Neural cell (in vitro differentiated cells): ENCODE data around the gene DDTL. TPM values are rescaled to one million over a fixed set of nuclear protein-coding genes. Genes with fewer than 3 reads are reported as not detected.

Source experiments
- H2AFZ ChIP-seq: fragments of 200-600, 300-800 bp; sonication (generic), shearing (Covaris generic); 2 replicates; pipeline ENCODE4 v1.6.0; 2014; ENCODE audit warnings: low read depth, mild to moderate bottlenecking, antibody characterized with exemption, low read length, moderate library complexity
- H3F3A ChIP-seq: fragments of 200-600 bp; shearing (Covaris generic); 2 replicates; pipeline ENCODE4 v1.6.1; 2016; ENCODE audit warnings: mild to moderate bottlenecking, moderate library complexity, mixed read lengths, antibody characterized with exemption, low read length; ENCODE audit not compliant: insufficient read depth, poor library complexity, severe bottlenecking
- H3K27ac ChIP-seq: fragments of 200-600, 300-800 bp; sonication (generic), shearing (Covaris generic); 2 replicates; pipeline ENCODE4 v1.5.1; 2014; ENCODE audit warnings: mild to moderate bottlenecking, low read length, moderate library complexity
- H3K27me3 ChIP-seq: fragments of 300-800, 200-600 bp; sonication (generic), shearing (Covaris generic); 2 replicates; pipeline ENCODE4 v1.6.0; 2014; ENCODE audit warnings: mild to moderate bottlenecking, low read depth, low read length, moderate library complexity; ENCODE audit not compliant: insufficient read depth
- H3K36me3 ChIP-seq: fragments of 300-800, 200-600 bp; sonication (generic), shearing (Covaris generic); 2 replicates; pipeline ENCODE4 v1.5.1; 2014; ENCODE audit warnings: mild to moderate bottlenecking, antibody characterized with exemption, low read length, moderate library complexity; ENCODE audit not compliant: insufficient read depth
- H3K4me2 ChIP-seq: fragments of 300-800, 200-600 bp; sonication (generic), shearing (Covaris generic); 2 replicates; pipeline ENCODE4 v1.6.0; 2014; ENCODE audit warnings: mild to moderate bottlenecking, low read length
- H3K4me3 ChIP-seq: fragments of 300-800, 200-600 bp; sonication (generic), shearing (Covaris generic); 2 replicates; pipeline ENCODE4 v1.5.1; 2014; ENCODE audit warnings: mild to moderate bottlenecking, low read length, moderate library complexity
- H3K79me2 ChIP-seq: fragments of 200-600 bp; shearing (Covaris generic); replicated peaks from 2 replicates; pipeline ENCODE4 v1.6.0; 2014; ENCODE audit warnings: mild to moderate bottlenecking, low read length, moderate library complexity; ENCODE audit not compliant: insufficient read depth
- H3K9ac ChIP-seq: fragments of 300-800, 200-600 bp; sonication (generic), shearing (Covaris generic); 2 replicates; pipeline ENCODE4 v1.6.1; 2016; ENCODE audit warnings: mild to moderate bottlenecking, low read length, mixed read lengths
- H3K9me2 ChIP-seq: fragments of 200-600 bp; shearing (Covaris generic); 2 replicates; pipeline ENCODE4 v1.6.1; 2016; ENCODE audit warnings: mild to moderate bottlenecking, low read length, mixed read lengths; ENCODE audit not compliant: insufficient read depth
- H3K9me3 ChIP-seq: fragments of 200-600, 300-800 bp; sonication (generic), shearing (Covaris generic); 2 replicates; pipeline ENCODE4 v1.6.1; 2016; ENCODE audit warnings: mild to moderate bottlenecking, mixed run types, low read length, moderate library complexity, mixed read lengths
- H4K20me1 ChIP-seq: fragments of 200-600 bp; shearing (Covaris generic); 2 replicates; pipeline ENCODE4 v1.6.1; 2016; ENCODE audit warnings: mild to moderate bottlenecking, mixed run types; ENCODE audit not compliant: insufficient read depth
- CTCF ChIP-seq: fragments of 450-650 bp; IDR thresholded peaks from 2 replicates; pipeline ENCODE4 v1.5.1; 2014; ENCODE audit warnings: antibody characterized with exemption, mild to moderate bottlenecking, moderate library complexity; ENCODE audit not compliant: poor library complexity, severe bottlenecking
- EP300 ChIP-seq: fragments of 450-650 bp; conservative IDR thresholded peaks from 2 replicates; pipeline ENCODE4 v1.6.1; 2014; ENCODE audit warnings: antibody characterized with exemption, mild to moderate bottlenecking, moderate library complexity; ENCODE audit not compliant: poor library complexity, severe bottlenecking
- EZH2 ChIP-seq: fragments of 200-600, 300-800 bp; shearing (Covaris generic), sonication (generic); IDR thresholded peaks from 2 replicates; pipeline ENCODE4 v1.6.1; 2014; ENCODE audit warnings: antibody characterized with exemption, low read length, borderline replicate concordance, mild to moderate bottlenecking; ENCODE audit not compliant: insufficient read depth, poor library complexity, severe bottlenecking
- MXI1 ChIP-seq: fragments of 450-650 bp; conservative IDR thresholded peaks from 2 replicates; pipeline ENCODE4 v1.6.1; 2014; ENCODE audit warnings: antibody characterized with exemption, mild to moderate bottlenecking; ENCODE audit not compliant: poor library complexity, severe bottlenecking
- POLR2AphosphoS5 ChIP-seq: IDR thresholded peaks from 2 replicates; pipeline ENCODE4 v1.6.1; 2012
- RAD21 ChIP-seq: fragments of 450-650 bp; conservative IDR thresholded peaks from 2 replicates; pipeline ENCODE4 v1.6.1; 2014; ENCODE audit warnings: antibody characterized with exemption, mild to moderate bottlenecking, moderate library complexity
- REST ChIP-seq: IDR thresholded peaks from 2 replicates; pipeline ENCODE4 v1.6.1; 2012; ENCODE audit warnings: borderline replicate concordance
- SMC3 ChIP-seq: fragments of 450-650 bp; conservative IDR thresholded peaks from 2 replicates; pipeline ENCODE4 v1.6.1; 2014; ENCODE audit warnings: antibody characterized with exemption, mild to moderate bottlenecking, moderate library complexity; ENCODE audit not compliant: poor library complexity
- TAF1 ChIP-seq: IDR thresholded peaks from 2 replicates; pipeline ENCODE4 v1.6.1; 2012; ENCODE audit warnings: low read depth
- polyA plus RNA-seq: library from polyadenylated mRNA; depleted of rRNA; stranded (reverse); fragments of >200 nt; gene quantifications from 2 replicates; pipeline ENCODE4 v1.2.3, GENCODE V29; 2014

The DDTL gene
- polyA plus RNA-seq, 1 donor from 2014 or later: 0.31 TPM

- peaks cover 30% of the 10 kb centered on the region for H3K79me2 ChIP-seq
- H3K36me3 ChIP-seq: peaks cover 3% of the 10 kb centered on the region
- no peak overlapping the region for H3K4me2 ChIP-seq
- no peaks in the 10 kb centered on the region for H3K9me2 ChIP-seq
- no peak overlapping the region for H3K27ac ChIP-seq
- no peaks in the 10 kb centered on the region for H3K27me3 ChIP-seq
- H4K20me1 ChIP-seq: no peaks in the 10 kb centered on the region
- H3F3A ChIP-seq: no peaks in the 10 kb centered on the region
- H3K9ac ChIP-seq: no peak overlapping the region
- no peaks in the 10 kb centered on the region for H3K9me3 ChIP-seq
- H3K4me3 ChIP-seq: no peak overlapping the region
- no peak overlapping the region for H2AFZ ChIP-seq
- no peak for TF ChIP-seq TAF1
- TF ChIP-seq SMC3: no peak
- TF ChIP-seq EP300: no peak
- no peak for TF ChIP-seq POLR2AphosphoS5
- TF ChIP-seq REST: no peak
- no peak for TF ChIP-seq MXI1
- no peak for TF ChIP-seq RAD21
- TF ChIP-seq EZH2: no peak
- TF ChIP-seq CTCF: no peak
Observed at GRCh38 chr22:24021304-24021703, 54.6 kb downstream of the DDTL start.

Other genes starting within 250 kb of the DDTL start
- gene ZNF70, start 215.8 kb upstream of the DDTL start, polyA plus RNA-seq: 1.3 and 1.5 TPM in 2 replicates
- not detected in 2 replicates for gene VPREB3, start 212.5 kb upstream of the DDTL start, polyA plus RNA-seq
- not detected in 2 replicates for gene C22orf15, start 203.9 kb upstream of the DDTL start, polyA plus RNA-seq
- 3.8 TPM in 1 of 2 replicates, not detected in the other for gene CHCHD10, start 198.9 kb upstream of the DDTL start, polyA plus RNA-seq
- 9.3 and 12.2 TPM in 2 replicates for gene MMP11, start 194.0 kb upstream of the DDTL start, polyA plus RNA-seq
- 97.5 and 98.9 TPM in 2 replicates for gene SMARCB1, start 179.9 kb upstream of the DDTL start, polyA plus RNA-seq
- gene DERL3, start 127.9 kb upstream of the DDTL start, polyA plus RNA-seq: 0.84 and 1.4 TPM in 2 replicates
- gene SLC2A11, start 109.0 kb upstream of the DDTL start, polyA plus RNA-seq: 45.7 and 48.6 TPM in 2 replicates
- 369 and 421 TPM in 2 replicates for gene MIF, start 72.5 kb upstream of the DDTL start, polyA plus RNA-seq
- gene GSTT2B, start 5.7 kb upstream of the DDTL start, polyA plus RNA-seq: 1.3 TPM in 1 of 2 replicates, not detected in the other
- 117 and 122 TPM in 2 replicates for gene DDT, start 7.6 kb downstream of the DDTL start, polyA plus RNA-seq
- gene GSTT2, start 13.2 kb downstream of the DDTL start, polyA plus RNA-seq: not detected in 2 replicates
- gene GSTT4, start 38.6 kb downstream of the DDTL start, polyA plus RNA-seq: not detected in 2 replicates
- gene CABIN1, start 44.4 kb downstream of the DDTL start, polyA plus RNA-seq: 16.0 and 16.6 TPM in 2 replicates
- gene SUSD2, start 214.6 kb downstream of the DDTL start, polyA plus RNA-seq: 0.20 and 0.36 TPM in 2 replicates